Measurements from ENCODE around the gene NT5DC2.

NT5DC2 gene

DNA sequence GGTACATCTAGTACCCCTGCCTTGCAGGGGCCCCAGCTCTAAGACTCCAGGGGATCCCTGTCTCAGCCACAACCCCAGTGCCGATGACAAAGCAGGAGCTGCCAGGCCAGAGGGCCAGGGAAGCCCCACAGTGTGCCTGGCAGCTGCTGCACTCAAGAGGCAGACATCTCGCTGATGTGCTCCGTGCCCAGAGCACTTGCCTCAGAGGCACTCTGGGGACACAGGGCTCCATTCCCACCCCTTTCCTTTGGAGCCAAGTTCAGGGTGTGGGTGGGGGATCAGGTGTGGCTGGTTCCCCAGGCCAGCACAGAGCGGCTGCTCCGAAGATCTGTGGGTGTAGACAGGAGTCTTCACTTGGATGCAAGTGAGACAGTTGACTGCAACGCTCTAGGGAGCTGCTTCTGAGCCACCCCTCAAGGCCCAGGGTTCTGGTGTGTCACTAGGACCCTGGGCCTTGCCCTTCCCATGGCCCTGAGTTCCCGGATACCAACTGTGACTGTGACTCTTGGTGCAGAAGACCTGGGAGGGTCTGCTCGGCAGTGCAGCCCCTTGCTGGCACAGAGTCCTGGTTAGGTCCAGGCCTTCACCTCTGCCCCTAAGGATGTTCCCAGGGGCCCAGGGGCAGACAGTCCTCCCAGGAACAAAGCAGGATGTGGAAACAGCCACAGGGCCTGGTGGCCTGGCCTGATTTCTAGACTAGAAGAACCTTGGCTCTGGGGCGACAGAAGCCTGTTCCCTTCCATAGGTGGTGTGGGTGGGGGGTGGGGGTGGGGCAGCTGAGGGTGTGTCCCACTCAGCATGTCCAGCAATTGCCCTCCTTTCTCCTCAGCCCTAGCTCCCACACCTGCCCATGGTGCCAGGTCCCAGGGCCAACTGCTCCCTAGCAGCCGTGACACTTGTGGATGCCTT lies 2.5 kb downstream of the NT5DC2 start:
- no peak overlapping the region for H3K4me2 ChIP-seq (ENCODE audit: low read depth, low read length, poor library complexity, severe bottlenecking)

DNA sequence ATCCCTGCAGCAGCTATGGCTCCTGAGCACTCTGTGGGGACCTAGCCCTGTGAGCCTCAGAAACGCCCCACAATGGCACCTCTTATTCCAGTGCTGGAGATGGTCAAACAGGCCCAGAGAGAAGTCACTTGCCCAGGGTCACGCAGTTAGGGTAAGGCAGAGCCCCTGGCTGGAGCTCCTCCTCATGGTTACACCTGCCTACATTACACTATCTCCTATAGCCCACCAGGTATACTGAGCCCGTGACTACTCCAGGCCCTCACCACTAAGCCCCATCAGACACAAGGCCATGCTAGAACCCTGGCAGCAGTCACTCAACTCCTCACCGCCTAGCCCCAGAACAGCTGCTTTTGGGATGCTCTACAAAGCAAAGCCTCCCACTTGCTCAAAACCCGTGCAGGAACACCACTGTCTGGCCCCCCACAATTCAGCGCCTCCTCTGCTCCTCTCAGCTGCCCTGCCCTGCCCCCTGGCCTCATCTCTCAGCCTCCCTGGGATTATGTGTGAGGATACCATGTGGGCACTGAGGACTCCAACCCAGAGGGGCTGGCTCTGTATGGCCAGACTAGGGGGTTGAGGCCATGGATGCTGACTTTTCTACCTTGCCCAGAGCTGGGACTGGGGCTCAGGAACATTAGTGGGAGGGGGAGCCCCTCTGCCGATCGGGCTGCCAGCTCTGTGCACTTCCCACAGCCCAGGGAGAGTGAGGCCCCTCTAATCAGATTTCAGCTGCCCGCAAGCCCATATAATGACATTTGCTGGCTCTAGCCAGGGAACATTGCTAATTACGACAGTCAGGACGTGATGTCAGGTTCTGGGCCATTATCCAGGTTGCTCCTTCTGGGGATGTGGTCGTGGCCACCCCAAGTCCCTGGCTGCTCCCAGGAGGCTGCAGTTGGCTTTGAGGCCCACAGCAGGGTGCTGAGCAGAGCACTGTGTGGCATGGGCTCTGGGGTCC lies 4.0 kb downstream of the NT5DC2 start:
- H3K9me2 ChIP-seq (replicated peaks; ENCODE audit: low read depth, low read length), result no peaks in the 10 kb centered on the region
- H3K4me1 ChIP-seq (ENCODE audit: insufficient read depth, low read length, poor library complexity, severe bottlenecking), result no peaks in the 10 kb centered on the region
- H3K79me2 ChIP-seq (ENCODE audit: insufficient read depth, low read length), result no peaks in the 10 kb centered on the region
- no peak overlapping the region for H2AFZ ChIP-seq (ENCODE audit: low read length)
- no peak overlapping the region for H3K4me2 ChIP-seq (ENCODE audit: low read depth, low read length, poor library complexity, severe bottlenecking)
- no peaks in the 10 kb centered on the region for H3F3A ChIP-seq (ENCODE audit: low read depth)
- TF ChIP-seq EZH2phosphoT487 (IDR thresholded peaks at IDR 0.05; ENCODE audit: borderline replicate concordance), result no peak
- TF ChIP-seq, protein P1, sequence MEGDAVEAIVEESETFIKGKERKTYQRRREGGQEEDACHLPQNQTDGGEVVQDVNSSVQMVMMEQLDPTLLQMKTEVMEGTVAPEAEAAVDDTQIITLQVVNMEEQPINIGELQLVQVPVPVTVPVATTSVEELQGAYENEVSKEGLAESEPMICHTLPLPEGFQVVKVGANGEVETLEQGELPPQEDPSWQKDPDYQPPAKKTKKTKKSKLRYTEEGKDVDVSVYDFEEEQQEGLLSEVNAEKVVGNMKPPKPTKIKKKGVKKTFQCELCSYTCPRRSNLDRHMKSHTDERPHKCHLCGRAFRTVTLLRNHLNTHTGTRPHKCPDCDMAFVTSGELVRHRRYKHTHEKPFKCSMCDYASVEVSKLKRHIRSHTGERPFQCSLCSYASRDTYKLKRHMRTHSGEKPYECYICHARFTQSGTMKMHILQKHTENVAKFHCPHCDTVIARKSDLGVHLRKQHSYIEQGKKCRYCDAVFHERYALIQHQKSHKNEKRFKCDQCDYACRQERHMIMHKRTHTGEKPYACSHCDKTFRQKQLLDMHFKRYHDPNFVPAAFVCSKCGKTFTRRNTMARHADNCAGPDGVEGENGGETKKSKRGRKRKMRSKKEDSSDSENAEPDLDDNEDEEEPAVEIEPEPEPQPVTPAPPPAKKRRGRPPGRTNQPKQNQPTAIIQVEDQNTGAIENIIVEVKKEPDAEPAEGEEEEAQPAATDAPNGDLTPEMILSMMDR (conservative IDR thresholded peaks at IDR 0.05; ENCODE audit: low read length), result no peak
- H3K9ac ChIP-seq (ENCODE audit: low read depth, low read length, poor library complexity, severe bottlenecking), result no peak overlapping the region
- no peak overlapping the region for H3K4me3 ChIP-seq (ENCODE audit: low read length, poor library complexity, severe bottlenecking)
- H3K36me3 ChIP-seq (ENCODE audit: insufficient read depth, low read length), result no peaks in the 10 kb centered on the region
- no peaks in the 10 kb centered on the region for H3K9me3 ChIP-seq (ENCODE audit: insufficient read depth, low read depth, low read length)
- no peaks in the 10 kb centered on the region for H3K27me3 ChIP-seq (ENCODE audit: insufficient read depth, low read length, poor library complexity, severe bottlenecking)
- H4K20me1 ChIP-seq (ENCODE audit: insufficient read depth, low read length, poor library complexity, severe bottlenecking), result no peaks in the 10 kb centered on the region

More for the DNA sequence above, 2.5 kb downstream of the NT5DC2 start:
- Histone ChIP-seq H4K20me1 (ENCODE audit: insufficient read depth, low read length, poor library complexity, severe bottlenecking) (no peaks in the 10 kb centered on the region), H3K4me3 (ENCODE audit: low read length, poor library complexity, severe bottlenecking) (no peak overlapping the region), H3K79me2 (ENCODE audit: insufficient read depth, low read length) (no peaks in the 10 kb centered on the region), H3F3A (ENCODE audit: low read depth) (no peaks in the 10 kb centered on the region), H2AFZ (ENCODE audit: low read length) (no peak overlapping the region), H3K4me1 (ENCODE audit: insufficient read depth, low read length, poor library complexity, severe bottlenecking) (peaks cover 5% of the 10 kb centered on the region), H3K27me3 (ENCODE audit: insufficient read depth, low read length, poor library complexity, severe bottlenecking) (no peaks in the 10 kb centered on the region), H3K36me3 (ENCODE audit: insufficient read depth, low read length) (no peaks in the 10 kb centered on the region), H3K9me2 (replicated peaks; ENCODE audit: low read depth, low read length) (no peaks in the 10 kb centered on the region), H3K9ac (ENCODE audit: low read depth, low read length, poor library complexity, severe bottlenecking) (no peak overlapping the region), H3K9me3 (ENCODE audit: insufficient read depth, low read depth, low read length) (no peaks in the 10 kb centered on the region)
- no peak for TF ChIP-seq EZH2phosphoT487 (IDR thresholded peaks at IDR 0.05; ENCODE audit: borderline replicate concordance)
- TF ChIP-seq, protein P1 (conservative IDR thresholded peaks at IDR 0.05; ENCODE audit: low read length), result no peak

DNA sequence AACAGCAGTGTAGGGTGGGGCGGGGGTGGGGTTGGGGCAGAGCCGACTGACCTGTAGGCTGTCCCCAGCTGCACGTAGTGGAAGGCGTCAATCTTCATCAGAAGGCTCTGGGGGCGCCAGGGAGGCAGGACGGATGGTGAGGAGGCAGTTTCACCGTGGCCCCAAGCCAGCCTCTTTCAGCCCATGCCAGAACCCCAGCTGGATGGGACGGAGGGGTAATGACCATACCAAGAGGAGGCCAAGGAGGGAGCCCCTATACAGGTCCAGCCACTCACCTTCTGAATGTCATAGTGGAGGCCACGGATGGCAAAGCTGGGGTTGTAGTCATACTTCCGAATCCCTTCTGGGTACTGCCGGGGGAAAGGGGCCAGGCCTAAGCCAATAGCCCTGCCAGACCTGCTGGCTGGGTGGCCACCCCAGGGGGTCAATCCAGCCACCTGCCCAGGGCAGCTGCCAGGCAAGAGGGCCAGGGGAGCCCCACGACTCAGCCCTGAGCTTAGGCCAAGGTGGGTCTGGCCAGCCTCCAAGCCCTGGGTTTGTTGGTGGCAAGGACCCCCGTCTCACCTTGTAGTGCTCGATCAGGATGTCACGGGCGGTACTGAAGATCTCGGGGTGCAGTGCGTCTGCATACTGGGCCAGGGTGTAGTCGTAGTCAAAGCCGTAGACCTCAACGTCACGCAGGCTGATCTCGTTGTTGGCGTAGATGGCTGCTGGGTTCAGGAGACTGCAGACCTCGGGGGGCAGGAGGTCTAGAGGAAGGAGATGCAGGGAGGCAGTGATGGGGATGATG lies 4.9 kb downstream of the NT5DC2 start:
- no peaks in the 10 kb centered on the region for H3F3A ChIP-seq (ENCODE audit: low read depth)
- H3K9ac ChIP-seq (ENCODE audit: low read depth, low read length, poor library complexity, severe bottlenecking), result no peak overlapping the region
- no peaks in the 10 kb centered on the region for H3K27me3 ChIP-seq (ENCODE audit: insufficient read depth, low read length, poor library complexity, severe bottlenecking)
- no peaks in the 10 kb centered on the region for H3K9me3 ChIP-seq (ENCODE audit: insufficient read depth, low read depth, low read length)
- no peaks in the 10 kb centered on the region for H3K79me2 ChIP-seq (ENCODE audit: insufficient read depth, low read length)
- TF ChIP-seq, protein P1 (conservative IDR thresholded peaks at IDR 0.05; ENCODE audit: low read length), result no peak
- TF ChIP-seq EZH2phosphoT487 (IDR thresholded peaks at IDR 0.05; ENCODE audit: borderline replicate concordance), result no peak
- H3K4me3 ChIP-seq (ENCODE audit: low read length, poor library complexity, severe bottlenecking), result no peak overlapping the region
- H2AFZ ChIP-seq (ENCODE audit: low read length), result no peak overlapping the region
- no peaks in the 10 kb centered on the region for H3K9me2 ChIP-seq (replicated peaks; ENCODE audit: low read depth, low read length)
- no peaks in the 10 kb centered on the region for H4K20me1 ChIP-seq (ENCODE audit: insufficient read depth, low read length, poor library complexity, severe bottlenecking)
- H3K4me2 ChIP-seq (ENCODE audit: low read depth, low read length, poor library complexity, severe bottlenecking), result no peak overlapping the region
- H3K4me1 ChIP-seq (ENCODE audit: insufficient read depth, low read length, poor library complexity, severe bottlenecking), result no peaks in the 10 kb centered on the region
- no peaks in the 10 kb centered on the region for H3K36me3 ChIP-seq (ENCODE audit: insufficient read depth, low read length)

Measured in Loucy (cell line).